IPS-18c (cell line): ENCODE measurements around the gene RYK.
"Not testable (repeated sequence)": the region's sequence is repeated elsewhere in the genome, so short reads cannot be mapped to it uniquely, and the experiment has no call there.

Experiments used
- H3K4me3 ChIP-seq: 2 replicates; pipeline ENCODE4 v1.7.0; 2013; ENCODE audit warnings: low read depth, mild to moderate bottlenecking, low read length, moderate library complexity; ENCODE audit not compliant: insufficient read depth
- H3K9me3 ChIP-seq: one replicate; pipeline ENCODE4 v1.6.1; 2013; ENCODE audit warnings: mild to moderate bottlenecking, low read length, moderate library complexity; ENCODE audit not compliant: control insufficient read depth, insufficient read depth

RYK gene

DNA sequence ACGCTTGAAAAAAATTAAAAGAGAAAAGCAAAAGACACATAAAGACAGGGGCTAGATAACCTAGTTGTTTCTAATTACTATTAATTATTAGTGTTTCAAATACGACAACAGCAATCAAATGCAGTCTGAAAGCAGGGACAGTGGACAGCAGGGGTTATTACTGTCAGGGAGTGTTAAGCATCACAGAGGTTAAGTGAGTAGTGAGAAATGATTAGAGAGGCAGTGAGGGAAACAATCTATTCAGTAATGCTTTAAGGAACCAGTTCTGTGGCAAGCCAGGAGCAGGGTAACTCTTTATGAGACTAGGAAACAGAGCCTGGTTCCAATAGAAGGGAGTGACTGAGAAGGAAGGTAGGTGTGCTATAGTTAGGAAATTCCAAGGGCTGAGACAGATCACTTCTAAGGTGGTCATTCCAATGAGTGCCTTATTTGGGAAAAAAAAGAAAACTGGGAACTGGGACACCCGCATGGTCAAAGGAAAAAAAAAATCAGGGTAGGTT, 15.0 kb downstream of the RYK start:
- H3K4me3 ChIP-seq, result no peak overlapping the region
- no peaks in the 10 kb centered on the region for H3K9me3 ChIP-seq

DNA sequence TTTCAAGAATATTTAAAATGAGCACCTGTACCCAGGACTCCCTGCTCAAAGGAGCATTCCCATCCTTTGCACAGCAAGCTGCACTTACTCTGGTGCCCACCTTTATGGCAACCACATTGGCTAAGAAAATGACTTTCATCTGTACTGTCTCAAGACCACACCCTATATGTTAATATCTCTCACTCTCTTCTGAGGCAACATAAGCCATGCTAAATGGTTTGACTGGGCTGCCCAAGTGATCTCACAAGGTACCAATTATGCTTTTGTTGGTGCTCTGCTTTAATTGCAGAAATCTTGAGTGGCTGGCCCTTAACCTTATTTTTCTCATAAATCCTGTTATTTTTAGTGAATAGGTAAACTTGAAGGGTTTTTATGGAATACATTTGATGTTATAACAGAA, 17.7 kb downstream of the RYK start:
- no peaks in the 10 kb centered on the region for H3K9me3 ChIP-seq
- no peak overlapping the region for H3K4me3 ChIP-seq

DNA sequence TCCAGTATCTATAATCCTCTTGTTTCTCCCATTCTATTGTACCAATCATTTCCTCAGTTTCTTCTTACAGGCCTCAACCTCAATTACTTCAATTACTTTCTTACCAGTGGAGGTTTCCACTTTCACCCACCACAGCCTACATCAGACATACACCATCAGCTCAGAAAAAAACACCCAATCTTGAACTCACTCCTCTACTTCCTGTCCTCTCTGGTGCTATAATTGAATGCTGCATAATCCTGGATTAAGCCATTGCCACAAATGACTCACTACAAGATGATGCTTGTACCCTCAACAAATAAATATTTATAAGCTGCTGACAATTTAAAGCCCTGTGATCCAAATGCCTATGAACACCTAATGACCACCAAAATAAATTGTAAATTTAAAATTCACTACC, 18.5 kb downstream of the RYK start:
- H3K9me3 ChIP-seq, result no peaks in the 10 kb centered on the region
- H3K4me3 ChIP-seq, result no peak overlapping the region

DNA sequence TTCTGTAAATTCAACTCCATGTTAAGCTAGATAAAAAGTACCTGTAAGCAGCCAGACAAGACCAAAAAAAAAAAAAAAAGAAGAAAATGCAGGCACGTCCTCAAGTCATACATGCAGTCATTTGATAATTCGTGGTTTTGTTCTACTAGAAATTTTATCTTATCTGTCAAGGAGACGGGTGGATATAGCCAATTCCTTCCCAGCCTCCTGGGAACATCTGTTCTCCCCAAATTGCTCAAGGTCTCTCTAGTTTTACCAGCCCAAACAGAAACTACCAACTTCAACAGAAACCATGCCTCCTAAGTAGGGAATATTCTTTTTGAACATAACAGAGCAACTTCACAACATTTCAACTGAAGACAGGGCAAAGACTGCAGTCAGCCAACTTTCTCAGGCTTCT, 19.5 kb downstream of the RYK start:
- Histone ChIP-seq H3K9me3 (no peaks in the 10 kb centered on the region), H3K4me3 (no peak overlapping the region)

DNA sequence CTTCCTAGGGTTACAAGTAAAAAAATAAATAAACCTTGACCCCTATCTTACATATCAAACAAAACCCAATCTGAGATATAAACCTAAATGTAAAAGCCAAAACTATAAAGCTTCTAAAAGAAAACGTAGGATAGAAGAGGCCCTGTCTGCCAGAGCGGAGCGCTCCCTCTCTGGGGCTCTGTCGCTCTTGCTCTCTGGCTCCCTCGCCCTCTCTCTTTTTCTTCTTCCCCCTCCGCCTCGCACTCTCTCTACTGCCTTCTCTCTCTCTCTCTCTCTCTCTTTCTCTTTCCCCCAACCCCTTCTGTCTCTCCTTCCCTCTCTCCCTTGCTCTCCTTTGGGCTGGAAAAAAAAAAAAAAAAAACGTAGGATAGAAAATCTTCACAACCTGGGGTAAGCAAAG, 21.6 kb downstream of the RYK start:
- Histone ChIP-seq H3K9me3 (no peaks in the 10 kb centered on the region), H3K4me3 (no peak overlapping the region)

DNA sequence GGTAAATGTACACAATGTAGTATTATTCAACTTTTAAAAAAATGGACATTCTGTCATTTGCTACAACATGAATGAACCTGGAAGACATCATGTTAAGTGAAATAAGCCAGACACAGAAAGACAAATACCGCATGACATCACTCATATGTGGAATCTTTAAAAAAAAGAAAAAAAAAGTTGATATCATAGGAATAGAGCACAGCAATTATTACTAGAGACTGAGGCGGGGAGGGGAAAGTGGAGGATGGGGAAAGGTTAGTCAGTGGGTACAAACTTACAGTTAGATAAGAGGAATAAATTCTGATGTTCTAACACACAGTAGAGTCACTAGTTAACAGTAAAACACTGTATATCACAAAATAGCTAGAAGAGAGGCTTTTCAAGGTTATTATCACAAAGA, 22.2 kb downstream of the RYK start:
- H3K9me3 ChIP-seq, result no peaks in the 10 kb centered on the region
- H3K4me3 ChIP-seq, result no peak overlapping the region

DNA sequence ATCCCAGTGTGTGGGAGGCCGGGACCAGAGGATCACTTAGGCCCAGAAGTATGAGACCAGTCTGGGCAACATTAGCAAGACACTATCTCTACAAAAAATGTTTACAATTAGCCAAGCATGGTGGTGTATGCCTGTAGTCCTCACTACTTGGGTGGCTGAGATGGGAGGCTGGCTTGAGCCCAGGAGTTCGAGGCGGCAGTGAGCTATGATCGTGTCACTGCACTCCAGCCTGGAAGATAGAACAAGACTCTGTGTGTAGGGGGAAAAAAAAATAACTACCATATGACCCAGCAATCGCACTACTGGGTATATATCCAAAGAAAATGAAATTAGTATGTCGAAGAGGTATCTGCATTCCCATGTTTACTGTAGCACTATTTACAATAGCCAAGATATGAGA, 22.6 kb downstream of the RYK start:
- Histone ChIP-seq H3K4me3 (no peak overlapping the region), H3K9me3 (no peaks in the 10 kb centered on the region)

DNA sequence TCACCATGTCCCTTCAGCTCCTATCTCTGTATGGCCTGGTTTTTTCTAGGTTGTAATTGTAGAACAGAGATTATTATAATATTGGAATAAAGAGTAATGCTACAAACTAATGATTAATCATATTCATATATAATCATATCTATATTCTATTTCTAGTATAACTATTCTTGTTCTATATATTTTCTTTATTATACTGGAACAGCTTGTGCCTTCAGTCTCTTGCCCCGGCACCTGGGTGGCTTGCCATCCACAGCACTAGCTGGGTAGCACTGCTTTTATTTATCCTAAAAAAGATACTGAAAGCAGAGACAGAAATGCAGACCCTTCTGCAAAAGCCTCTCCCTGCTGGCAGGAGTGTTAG, 25.9 kb downstream of the RYK start:
- not testable (repeated sequence) for H3K9me3 ChIP-seq, H3K4me3 ChIP-seq

DNA sequence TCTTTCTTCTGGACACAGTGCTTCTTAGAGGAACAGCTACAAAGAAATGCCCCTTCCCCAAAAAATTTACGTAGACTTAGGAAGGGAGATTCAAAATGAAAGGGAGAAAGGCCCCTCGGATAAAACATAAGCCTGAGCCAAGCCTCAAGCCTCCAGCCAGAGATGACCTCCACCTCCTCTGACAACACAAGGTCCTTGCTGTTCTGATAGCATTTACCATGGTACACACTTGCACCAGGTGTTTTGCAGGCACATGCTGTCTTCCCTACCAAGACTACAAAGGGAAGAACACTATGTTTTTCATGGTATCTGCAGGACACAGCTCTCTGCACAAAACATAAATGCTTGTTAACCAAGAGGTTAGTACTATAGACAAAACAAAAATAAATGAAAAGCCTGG, 27.8 kb downstream of the RYK start:
- Histone ChIP-seq H3K9me3 (no peaks in the 10 kb centered on the region), H3K4me3 (no peak overlapping the region)

DNA sequence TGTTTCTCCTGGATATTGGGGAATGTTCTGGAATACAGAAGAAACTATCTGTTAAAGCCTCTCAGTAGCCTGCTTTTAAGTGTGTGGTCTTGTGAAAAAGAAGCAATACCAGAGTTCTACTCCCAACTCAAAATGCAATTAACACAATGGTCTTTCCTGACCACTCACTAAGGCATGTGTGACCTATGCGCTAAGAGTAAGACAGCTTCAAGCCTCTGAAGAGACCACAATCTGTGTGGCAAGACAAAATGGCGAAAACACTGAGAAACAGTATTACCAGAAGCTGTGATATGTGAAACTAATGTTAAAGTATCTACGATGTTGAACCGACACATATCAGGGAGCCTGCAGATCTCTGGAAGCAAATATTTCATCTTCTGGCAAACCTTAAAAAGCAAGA, 33.8 kb downstream of the RYK start:
- Histone ChIP-seq H3K9me3 (no peaks in the 10 kb centered on the region), H3K4me3 (no peak overlapping the region)

DNA sequence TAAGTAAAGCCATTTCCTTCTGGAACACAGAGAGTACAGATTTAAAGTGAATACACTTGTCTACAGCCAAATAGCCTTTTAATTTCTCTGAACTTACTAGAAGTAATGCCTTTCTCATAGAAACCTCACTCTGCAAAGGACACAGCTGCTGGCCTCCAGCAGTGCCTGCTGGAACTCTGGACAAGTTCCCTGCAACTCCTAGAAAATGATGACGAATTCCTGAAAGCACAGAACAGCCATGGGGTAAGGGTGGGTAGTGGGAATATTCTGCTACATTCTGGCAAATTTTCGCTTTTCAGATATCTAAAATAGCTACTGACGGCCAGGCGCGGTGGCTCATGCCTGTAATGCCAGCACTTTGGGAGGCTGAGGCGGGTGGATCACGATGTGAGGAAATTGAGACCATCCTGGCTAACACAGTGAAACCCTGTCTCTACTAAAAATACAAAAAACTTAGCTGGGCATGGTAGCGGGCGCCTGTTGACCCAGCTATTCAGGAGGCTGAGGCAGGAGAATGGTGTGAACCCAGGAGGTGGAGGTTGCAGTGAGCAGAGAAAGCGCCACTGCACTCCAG, 34.4 kb downstream of the RYK start:
- Histone ChIP-seq H3K4me3 (no peak overlapping the region), H3K9me3 (no peaks in the 10 kb centered on the region)

DNA sequence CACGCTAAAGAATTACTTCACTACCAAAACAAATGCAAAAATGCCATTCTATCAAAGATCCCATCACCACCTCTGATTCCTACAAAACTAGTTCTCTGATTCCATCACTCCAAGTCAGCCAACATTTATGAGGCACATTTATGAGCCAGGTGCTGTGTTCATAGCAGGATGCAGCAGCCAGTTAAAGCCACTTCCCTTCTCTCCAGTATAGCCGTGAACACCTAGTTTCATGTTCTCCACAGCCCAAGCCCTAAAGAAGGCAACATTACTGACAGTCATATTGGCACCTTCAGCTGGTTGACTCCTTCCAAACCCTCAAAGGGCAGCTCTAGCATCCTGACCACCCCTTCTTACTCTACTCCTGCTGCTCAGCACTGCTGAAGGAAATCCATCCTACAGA, 36.4 kb downstream of the RYK start:
- Histone ChIP-seq H3K9me3 (no peaks in the 10 kb centered on the region), H3K4me3 (no peak overlapping the region)

DNA sequence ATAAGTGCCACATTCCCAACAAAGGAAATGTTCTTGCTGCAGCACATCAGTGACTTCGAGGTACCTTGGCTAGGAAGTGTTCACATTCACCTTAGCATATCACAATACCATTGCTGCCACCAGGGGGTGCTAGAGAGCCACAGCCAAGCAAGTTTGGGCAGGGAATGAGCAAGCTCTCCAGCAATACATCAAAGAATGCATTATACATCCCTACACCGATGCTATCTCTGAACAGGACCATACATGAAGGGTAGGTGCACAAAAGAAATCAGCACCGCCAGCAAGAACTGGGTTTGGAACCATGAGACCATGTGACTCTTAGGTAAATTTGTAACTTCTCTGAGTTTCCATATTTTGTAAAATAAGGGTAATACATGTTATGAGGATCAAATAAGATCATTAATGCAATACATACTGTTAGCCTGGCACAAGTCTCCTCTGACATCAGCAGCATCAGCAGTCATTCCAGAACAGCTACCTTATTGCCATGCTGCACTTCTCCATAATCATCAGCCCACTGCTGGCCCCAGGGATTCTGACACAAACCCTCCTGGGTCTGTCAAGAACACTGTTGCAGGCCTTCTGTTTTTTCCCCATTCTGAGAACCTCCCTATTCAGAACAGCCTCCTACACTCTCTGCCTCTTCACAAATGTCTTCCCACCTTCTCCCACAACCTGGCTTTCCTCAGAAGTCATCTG, 37.5 kb downstream of the RYK start:
- no peaks in the 10 kb centered on the region for H3K9me3 ChIP-seq
- no peak overlapping the region for H3K4me3 ChIP-seq

DNA sequence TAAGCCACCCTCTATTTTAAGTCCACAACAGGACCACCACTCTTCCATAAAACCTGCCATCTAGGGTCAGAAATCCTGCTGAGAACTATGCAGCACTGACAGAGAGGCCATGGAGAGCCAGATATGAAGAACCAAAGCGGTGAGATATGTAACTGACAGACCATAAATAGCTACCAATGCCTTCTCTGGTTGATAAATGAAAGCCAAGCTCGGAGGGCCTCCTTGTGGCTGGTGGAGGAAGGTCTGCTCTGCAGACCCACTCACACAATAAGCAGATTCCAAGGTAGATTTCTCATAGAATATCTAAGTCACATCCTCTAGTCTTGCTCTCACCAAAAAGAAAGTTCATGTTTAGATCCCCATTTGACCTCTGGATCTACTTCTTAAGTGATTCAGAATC, 38.9 kb downstream of the RYK start:
- no peak overlapping the region for H3K4me3 ChIP-seq
- H3K9me3 ChIP-seq, result no peaks in the 10 kb centered on the region

DNA sequence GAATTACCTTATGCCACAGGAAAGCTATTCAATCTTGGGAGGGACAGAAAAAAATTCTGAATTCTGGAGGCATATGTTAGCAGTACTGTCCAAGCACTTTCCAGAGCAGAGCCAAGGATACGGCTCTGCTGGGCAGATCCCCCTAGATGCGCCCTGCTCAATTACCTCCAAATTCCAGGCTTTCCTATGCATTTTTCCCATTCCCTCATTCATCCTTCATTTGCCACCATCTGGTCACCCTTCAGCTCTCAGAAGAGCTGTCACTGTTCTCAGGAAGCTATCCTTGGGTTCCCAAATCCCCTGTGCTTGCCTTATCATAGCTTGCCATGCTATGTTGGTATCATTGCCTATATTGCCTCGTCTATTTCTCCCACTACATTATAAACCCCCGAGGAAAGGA, 45.2 kb downstream of the RYK start:
- H3K9me3 ChIP-seq, result no peaks in the 10 kb centered on the region

DNA sequence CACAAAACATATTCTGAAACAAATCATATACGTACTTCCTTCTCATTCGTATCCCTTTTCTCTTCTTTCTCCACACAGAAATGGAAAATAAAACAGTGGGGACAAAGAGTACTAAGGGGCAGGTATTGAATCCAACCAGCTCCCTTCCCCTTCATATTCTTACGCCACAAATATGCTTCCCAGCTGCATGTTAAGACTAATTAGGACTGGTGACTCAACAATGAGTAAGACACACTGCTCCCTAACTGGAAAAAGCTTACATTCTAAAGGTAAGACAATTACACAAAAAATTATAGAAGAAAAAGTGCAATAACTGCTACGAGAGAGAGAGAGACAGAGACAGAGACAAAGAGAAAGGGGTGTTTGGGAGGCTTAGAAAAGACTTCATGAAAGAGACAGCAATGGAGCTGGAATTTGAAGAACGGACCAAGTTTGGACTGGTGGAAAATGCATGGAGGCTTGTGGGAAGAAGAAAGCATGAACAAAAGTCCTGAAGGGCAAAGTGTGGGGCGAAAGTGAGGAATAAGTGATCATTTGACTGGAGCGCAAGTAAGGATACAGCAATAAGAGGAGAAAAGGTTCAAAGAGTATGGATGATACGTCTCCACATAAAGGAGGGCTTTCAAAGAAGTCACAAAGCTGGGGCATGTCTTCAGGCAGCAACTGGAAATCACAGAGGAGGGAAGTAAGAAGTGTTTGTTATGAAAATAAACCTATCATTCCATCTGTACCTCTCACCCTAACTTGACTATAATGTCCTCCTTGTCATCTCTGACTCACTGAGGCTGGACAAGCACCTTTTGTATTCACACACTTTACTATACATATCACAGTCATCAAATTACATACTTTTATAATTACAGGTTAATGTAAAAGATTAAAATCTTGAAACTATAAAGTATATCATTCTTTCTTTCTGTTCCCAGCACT, 49.2 kb downstream of the RYK start:
- H3K4me3 ChIP-seq, result no peak overlapping the region
- no peaks in the 10 kb centered on the region for H3K9me3 ChIP-seq

More for the DNA sequence above, 45.2 kb downstream of the RYK start:
- no peak overlapping the region for H3K4me3 ChIP-seq

DNA sequence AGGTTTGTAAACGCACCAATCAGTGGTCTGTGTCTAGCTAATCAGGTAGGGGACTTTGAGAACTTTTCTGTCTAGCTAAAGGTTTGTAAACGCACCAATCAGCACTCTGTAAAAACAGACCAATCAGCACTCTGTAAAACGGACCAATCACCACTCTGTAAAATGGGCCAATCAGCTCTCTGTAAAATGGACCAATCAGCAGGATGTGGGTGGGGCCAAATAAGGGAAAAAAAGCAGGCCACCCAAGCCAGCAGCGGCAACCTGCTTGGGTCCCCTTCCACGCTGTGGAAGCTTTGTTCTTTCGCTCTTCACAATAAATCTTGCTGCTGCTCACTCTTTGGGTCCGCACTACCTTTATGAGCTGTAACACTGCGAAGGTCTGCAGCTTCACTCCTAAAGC, 50.8 kb downstream of the RYK start:
- H3K9me3 ChIP-seq, H3K4me3 ChIP-seq: not testable (repeated sequence)

DNA sequence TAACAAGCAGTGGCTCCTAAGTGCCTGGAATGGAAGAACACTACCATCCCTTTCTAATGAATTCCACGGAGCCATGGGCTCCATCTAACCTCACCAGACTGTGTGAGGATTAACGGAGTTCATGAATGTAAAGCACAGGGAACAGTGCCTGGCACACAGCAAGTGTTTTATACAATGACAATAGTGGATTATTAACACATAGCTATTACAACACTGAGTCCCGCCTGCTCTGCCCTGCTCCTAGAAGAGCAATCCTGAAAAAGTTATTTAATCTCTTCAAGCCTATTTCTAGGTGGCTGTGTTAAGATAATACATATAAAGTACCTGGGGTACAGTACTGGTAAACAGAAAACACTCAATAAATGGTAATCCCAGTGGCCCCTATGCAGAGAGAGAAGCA, 51.4 kb downstream of the RYK start:
- Histone ChIP-seq H3K4me3 (no peak overlapping the region), H3K9me3 (no peaks in the 10 kb centered on the region)
